ENCODE results near the gene CDKN2A. TPM values are rescaled to one million over a fixed set of nuclear protein-coding genes. Genes with fewer than 3 reads are reported as not detected.
A peak's percentile ranks its signal among the peaks of the same experiment; 100 is the strongest.
"Not testable (repeated sequence)": the region's sequence is repeated elsewhere in the genome, so short reads cannot be mapped to it uniquely, and the experiment has no call there.

The CDKN2A gene
- total and polyA plus RNA-seq, 8 donors = 0.73 to 47.3 (median 2.5) TPM; not detected in 4

GRCh38 chr9:21966140-21966851, 27.9 kb downstream of the CDKN2A start:
- Histone ChIP-seq H3K4me3 (no peak overlapping the region), H3K9me3 (peaks cover 0 to 36% (median 22%) of the 10 kb centered on the region in 4 donors), H3K27ac (no peak overlapping the region), H3K4me1 (peaks cover 11 to 41% (median 32%) of the 10 kb centered on the region in 4 donors), H3K36me3 (no peaks in the 10 kb centered on the region), H3K27me3 (peaks cover 44 to 100% (median 70%) of the 10 kb centered on the region in 3 donors)
- intact Hi-C loops (cut with DNase I; ENCODE audit: low total_unique reads) = no loop called here
- TF ChIP-seq EP300 (IDR thresholded peaks at IDR 0.05) (no peak), POLR2AphosphoS5 (IDR thresholded peaks at IDR 0.05) (no peak), CTCF (IDR thresholded peaks at IDR 0.05) (no peak), POLR2A (IDR thresholded peaks at IDR 0.05) (no peak)
- no peak for DNase-seq
- 16 to 25% (median 21%) methylated on average over 15 of the region's 15 CpGs for WGBS, 5 donors

DNA sequence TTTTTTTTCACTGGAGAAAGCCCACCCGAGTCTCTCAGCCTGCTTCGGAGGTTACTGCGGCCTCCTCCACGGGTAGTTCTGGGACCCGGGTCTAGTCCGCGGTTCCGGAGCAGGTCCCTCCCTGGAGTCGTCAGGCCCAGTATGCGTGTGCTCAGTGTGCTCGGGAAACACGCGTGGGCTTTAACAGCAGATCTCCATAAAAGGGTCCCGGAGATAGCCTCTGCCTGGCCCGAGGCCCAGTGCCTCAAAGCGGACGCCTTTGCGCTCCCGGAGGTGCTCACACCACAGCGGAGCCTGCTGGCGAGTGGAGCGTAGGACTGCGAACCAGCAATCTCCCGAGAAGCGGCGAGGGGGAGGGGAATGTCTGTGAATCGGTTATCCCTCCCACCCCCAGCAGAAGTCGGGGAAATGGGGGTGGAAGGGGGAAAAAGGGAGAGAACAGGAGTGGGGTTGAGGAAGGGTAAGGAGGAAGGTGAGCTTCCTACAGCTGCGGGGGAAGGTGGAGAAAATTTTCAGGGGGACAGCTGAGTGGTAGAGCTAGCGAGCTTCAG, 28.7 kb downstream of the CDKN2A start:
- Histone ChIP-seq H3K9me3 (peaks cover 0 to 31% (median 22%) of the 10 kb centered on the region in 4 donors), H3K27ac (no peak overlapping the region), H3K36me3 (no peaks in the 10 kb centered on the region), H3K27me3 (peaks cover 37 to 100% (median 62%) of the 10 kb centered on the region in 3 donors), H3K4me1 (peaks cover 11 to 33% (median 26%) of the 10 kb centered on the region in 4 donors), H3K4me3 (peak overlapping the region; percentile 15 to 44 (median 29))
- WGBS, 5 donors = 2 to 5% (median 3%) methylated on average over 29 to 30 of the region's 30 CpGs
- intact Hi-C loops (cut with DNase I; ENCODE audit: low total_unique reads) = no loop called here
- DNase-seq = peak; percentile 67 to 84
- TF ChIP-seq EP300 (IDR thresholded peaks at IDR 0.05) (no peak), POLR2AphosphoS5 (IDR thresholded peaks at IDR 0.05) (no peak), CTCF (IDR thresholded peaks at IDR 0.05) (peak in 2 of 7 experiments; percentile 28 to 36), POLR2A (IDR thresholded peaks at IDR 0.05) (no peak)

DNA sequence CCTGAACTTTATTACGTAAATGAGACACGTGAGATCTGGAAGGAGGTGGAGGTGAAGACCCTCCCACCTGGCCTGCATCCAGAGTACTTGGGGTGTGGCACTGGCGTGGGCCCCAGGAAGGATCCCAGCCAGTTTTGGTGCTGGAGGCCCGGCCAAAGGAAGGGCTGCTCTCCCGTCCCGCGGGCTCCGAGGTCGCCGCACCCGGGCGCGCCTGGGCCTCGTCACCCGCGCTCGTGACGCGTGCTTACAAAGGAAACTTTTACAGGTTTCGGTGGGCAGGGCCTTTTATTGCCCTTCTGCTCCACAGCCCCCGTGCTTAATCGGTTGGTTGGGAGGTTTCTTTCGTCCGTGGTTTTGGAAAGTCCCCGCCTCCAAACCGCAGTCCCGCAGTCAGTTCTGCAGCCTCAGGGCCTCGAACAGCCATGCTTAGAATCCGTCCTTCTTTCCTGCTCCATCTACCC, 29.2 kb downstream of the CDKN2A start:
- intact Hi-C loops (cut with DNase I; ENCODE audit: low total_unique reads) = no loop called here
- TF ChIP-seq EP300 (IDR thresholded peaks at IDR 0.05) (no peak), CTCF (IDR thresholded peaks at IDR 0.05) (no peak), POLR2AphosphoS5 (IDR thresholded peaks at IDR 0.05) (no peak), POLR2A (IDR thresholded peaks at IDR 0.05) (no peak)
- H3K4me3 ChIP-seq = peak overlapping the region; percentile 15 to 44 (median 29)
- no peaks in the 10 kb centered on the region for H3K36me3 ChIP-seq
- H3K27ac ChIP-seq = no peak overlapping the region
- DNase-seq = peak; percentile 38 to 72
- peaks cover 0 to 31% (median 19%) of the 10 kb centered on the region in 4 donors for H3K9me3 ChIP-seq
- peaks cover 32 to 99% (median 57%) of the 10 kb centered on the region in 3 donors for H3K27me3 ChIP-seq
- peaks cover 11 to 31% (median 25%) of the 10 kb centered on the region in 4 donors for H3K4me1 ChIP-seq
- WGBS, 5 donors = 1 to 4% (median 2%) methylated on average over 17 to 29 of the region's 29 CpGs

DNA sequence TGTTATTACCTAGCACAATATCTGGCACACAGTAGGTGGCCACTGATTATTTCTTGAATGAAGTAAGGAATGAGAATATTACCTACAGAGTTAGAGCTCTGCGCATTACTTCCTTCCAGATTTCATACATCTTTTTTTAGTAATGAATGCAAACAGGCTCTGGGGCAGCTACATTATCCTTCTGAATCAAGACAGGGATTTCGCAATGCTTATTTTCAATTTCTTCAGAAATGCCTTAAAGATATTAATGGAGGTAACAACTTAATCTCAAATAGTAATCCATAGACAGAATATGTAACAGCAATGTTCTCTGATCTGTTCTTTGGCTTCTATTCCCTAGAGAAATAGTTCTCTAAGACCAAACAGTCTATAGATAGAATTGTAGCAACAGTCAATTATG, 32.6 kb downstream of the CDKN2A start:
- intact Hi-C loops (cut with DNase I; ENCODE audit: low total_unique reads) = no loop called here
- no peak overlapping the region for H3K27ac ChIP-seq
- WGBS, 5 donors = 88 to 95% (median 90%) methylated on average over 2 of the region's 2 CpGs
- no peaks in the 10 kb centered on the region for H3K36me3 ChIP-seq
- H3K4me3 ChIP-seq = no peak overlapping the region
- no peak for TF ChIP-seq CTCF (IDR thresholded peaks at IDR 0.05)
- TF ChIP-seq EP300 (IDR thresholded peaks at IDR 0.05) = no peak
- no peak for TF ChIP-seq POLR2AphosphoS5 (IDR thresholded peaks at IDR 0.05)
- TF ChIP-seq POLR2A (IDR thresholded peaks at IDR 0.05) = no peak
- H3K27me3 ChIP-seq = peaks cover 7 to 75% (median 23%) of the 10 kb centered on the region in 3 donors
- H3K9me3 ChIP-seq = peaks cover 0 to 11% (median 3%) of the 10 kb centered on the region in 4 donors
- no peak for DNase-seq
- peaks cover 11 to 18% (median 14%) of the 10 kb centered on the region in 4 donors for H3K4me1 ChIP-seq

- intact Hi-C loops (cut with DNase I; ENCODE audit: low total_unique reads); H3K27ac ChIP-seq; H3K4me3 ChIP-seq; DNase-seq; H3K36me3 ChIP-seq; H3K4me1 ChIP-seq: not testable (repeated sequence)
- WGBS, 5 donors = 83 to 97% (median 91%) methylated on average over 15 to 24 of the region's 33 CpGs
- Histone ChIP-seq H3K27me3 (peaks cover 0 to 57% (median 0%) of the 10 kb centered on the region in 3 donors), H3K9me3 (peaks cover 0 to 11% (median 3%) of the 10 kb centered on the region in 4 donors)
Measured at GRCh38 chr9:21959268-21959667, 34.9 kb downstream of the CDKN2A start.
